PC-3 (cell line): ENCODE data around the gene PSORS1C1. TPM values are rescaled to one million over a fixed set of nuclear protein-coding genes. Genes with fewer than 3 reads are reported as not detected.

Source experiments
- ATAC-seq: fragments of 200-7000 bp; cut with Tn5 transposase; 2 replicates; pipeline ENCODE4 v1.9.1; 2020; ENCODE audit warnings: mild to moderate bottlenecking, moderate library complexity
- BruUV-seq: library from RNA; stranded (reverse); fragments of 400-500 nt; replicated peaks from 2 replicates; lab custom pipeline; 2021; lab: Mats Ljungman, UMichigan
- CTCF ChIA-PET: fragments of 300-600 bp; sonication (Branson Sonifier 250); formaldehyde crosslinking; loops from one replicate; lab custom pipeline; 2022; ENCODE audit warnings: antibody characterized with exemption; lab: Charles Lee
- POLR2A ChIA-PET: fragments of 300-600 bp; sonication (Branson Sonifier 250); formaldehyde crosslinking; loops from one replicate; lab custom pipeline; 2022; ENCODE audit warnings: antibody characterized with exemption; ENCODE audit not compliant: unreplicated experiment; lab: Charles Lee
- DNase-seq: peaks from one replicate; pipeline ENCODE4 v3.0.0-alpha.2; 2015
- H2AFZ ChIP-seq: fragments of 300-600 bp; sonication (generic); 2 replicates; pipeline ENCODE4 v1.6.0; 2016; ENCODE audit warnings: antibody characterized with exemption, low read length
- H3F3A ChIP-seq: fragments of 300-600 bp; sonication (generic); one replicate; pipeline ENCODE4 v1.6.0; 2017; ENCODE audit warnings: antibody characterized with exemption, low read length, control low read depth, mild to moderate bottlenecking; ENCODE audit not compliant: unreplicated experiment
- H3K27ac ChIP-seq: fragments of 300-600 bp; sonication (generic); 2 replicates; pipeline ENCODE4 v1.5.1; 2016; ENCODE audit warnings: mild to moderate bottlenecking, low read length
- H3K27me3 ChIP-seq: fragments of 300-600 bp; sonication (generic); 2 replicates; pipeline ENCODE4 v1.6.1; 2016; ENCODE audit warnings: low read length, mixed read lengths
- H3K36me3 ChIP-seq: fragments of 300-600 bp; sonication (generic); 2 replicates; pipeline ENCODE4 v1.6.1; 2016; ENCODE audit warnings: low read depth, mixed run types, low read length, mixed read lengths
- H3K4me1 ChIP-seq: fragments of 300-600 bp; sonication (generic); 2 replicates; pipeline ENCODE4 v1.5.1; 2016; ENCODE audit warnings: low read length; ENCODE audit not compliant: insufficient read depth
- H3K4me2 ChIP-seq: fragments of 300-600 bp; sonication (generic); 2 replicates; pipeline ENCODE4 v1.6.0; 2016; ENCODE audit warnings: low read length
- H3K4me3 ChIP-seq: fragments of 300-600 bp; sonication (generic); 2 replicates; pipeline ENCODE4 v1.5.1; 2016; ENCODE audit warnings: mild to moderate bottlenecking, low read length, mixed read lengths
- H3K79me2 ChIP-seq: fragments of 300-600 bp; sonication (generic); 2 replicates; pipeline ENCODE4 v1.6.1; 2017; ENCODE audit warnings: low read length, mixed read lengths
- H3K9ac ChIP-seq: fragments of 300-600 bp; sonication (generic); 2 replicates; pipeline ENCODE4 v1.6.0; 2016; ENCODE audit warnings: mild to moderate bottlenecking, low read length
- H3K9me2 ChIP-seq: fragments of 300-600 bp; sonication (generic); replicated peaks from 2 replicates; pipeline ENCODE4 v1.6.1; 2016; ENCODE audit warnings: mixed run types, low read length, mixed read lengths
- H3K9me3 ChIP-seq: fragments of 300-600 bp; sonication (generic); 2 replicates; pipeline ENCODE4 v1.6.1; 2016; ENCODE audit warnings: low read length, mixed read lengths
- H4K20me1 ChIP-seq: fragments of 300-600 bp; sonication (generic); 2 replicates; pipeline ENCODE4 v1.6.1; 2016; ENCODE audit warnings: low read length, mixed read lengths
- CTCF ChIP-seq: fragments of 300-600 bp; sonication (generic); conservative IDR thresholded peaks from 2 replicates; pipeline ENCODE4 v1.5.1; 2017; ENCODE audit warnings: antibody characterized with exemption, low read depth, mild to moderate bottlenecking, low read length
- EZH2 ChIP-seq: fragments of 300-600 bp; sonication (generic); IDR thresholded peaks from one replicate; pipeline ENCODE4 v1.6.1; 2017; ENCODE audit warnings: antibody characterized with exemption, mild to moderate bottlenecking, low read length; ENCODE audit not compliant: unreplicated experiment
- EZH2phosphoT487 ChIP-seq: fragments of 300-600 bp; sonication (generic); IDR thresholded peaks from 2 replicates; pipeline ENCODE4 v1.6.1; 2018; ENCODE audit warnings: mild to moderate bottlenecking, antibody characterized with exemption, low read length, borderline replicate concordance
- intact Hi-C: fragments of 100-400 bp; cut with micrococcal nuclease; formaldehyde crosslinking; loops from 2 replicates; pipeline ENCODE4 v1.9.0; 2023
- total RNA-seq: library from RNA; depleted of rRNA; stranded (reverse); fragments of >200 nt; gene quantifications from 2 replicates; pipeline ENCODE4 v1.2.3, GENCODE V29; 2014

Gene PSORS1C1
- total RNA-seq, 1 experiment from 2014 or later: 2.0 TPM

GRCh38 chr6:31171931-31172905 lies 57.6 kb downstream of the PSORS1C1 start:
- intact Hi-C loops: no loop called here
- H3K9me3 ChIP-seq: no peaks in the 10 kb centered on the region
- ChIA-PET CTCF (interaction anchor here (0.7 kb wide), 1 partner anchor 225 kb away, joined by 4 read pairs; no protein-coding TSS in a partner anchor), POLR2A (no interaction called here)
- no peaks in the 10 kb centered on the region for H3K36me3 ChIP-seq
- H3K27me3 ChIP-seq: no peaks in the 10 kb centered on the region
- DNase-seq (no peak), ATAC-seq (no peak)
- H3K9me2 ChIP-seq: no peaks in the 10 kb centered on the region
- H2AFZ ChIP-seq: no peak overlapping the region
- H3K4me3 ChIP-seq: no peak overlapping the region
- no peaks in the 10 kb centered on the region for H4K20me1 ChIP-seq
- BruUV-seq: no TSS peak
- TF ChIP-seq CTCF (no peak), EZH2phosphoT487 (no peak), EZH2 (no peak)
- H3F3A ChIP-seq: no peaks in the 10 kb centered on the region
- no peak overlapping the region for H3K4me2 ChIP-seq
- no peak overlapping the region for H3K9ac ChIP-seq
- H3K79me2 ChIP-seq: no peaks in the 10 kb centered on the region
- no peak overlapping the region for H3K27ac ChIP-seq
- peaks cover 5% of the 10 kb centered on the region for H3K4me1 ChIP-seq

DNA sequence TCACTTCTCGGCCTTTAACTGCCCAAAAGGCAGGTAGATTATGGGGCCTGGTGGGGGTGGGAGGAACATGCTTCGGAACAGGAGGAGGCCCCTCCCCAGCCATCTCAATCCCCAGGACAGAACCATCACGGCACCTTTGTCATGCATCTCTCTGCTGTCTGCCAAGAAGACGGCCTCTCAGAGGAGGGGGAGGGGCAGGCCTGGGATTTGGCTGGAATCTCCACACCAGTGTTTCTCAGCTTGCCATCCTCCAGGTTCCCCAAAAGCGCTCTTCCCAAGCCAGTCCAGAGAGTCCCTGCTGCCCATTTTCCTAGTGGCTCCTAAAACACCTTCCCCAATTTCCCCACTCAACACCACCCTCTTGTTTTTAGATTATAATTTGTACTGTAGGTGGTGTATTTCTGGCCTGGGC lies 58.4 kb downstream of the PSORS1C1 start:
- Histone ChIP-seq H3F3A (no peaks in the 10 kb centered on the region), H3K4me3 (no peak overlapping the region), H3K79me2 (no peaks in the 10 kb centered on the region), H3K27me3 (no peaks in the 10 kb centered on the region), H3K4me1 (peaks cover 5% of the 10 kb centered on the region), H3K9me2 (no peaks in the 10 kb centered on the region), H3K36me3 (no peaks in the 10 kb centered on the region), H3K9ac (no peak overlapping the region), H3K4me2 (no peak overlapping the region), H2AFZ (no peak overlapping the region), H4K20me1 (no peaks in the 10 kb centered on the region), H3K9me3 (no peaks in the 10 kb centered on the region), H3K27ac (no peak overlapping the region)
- ATAC-seq (no peak), DNase-seq (no peak)
- CTCF ChIA-PET: no interaction called here
- intact Hi-C loops: no loop called here
- BruUV-seq: no TSS peak
- POLR2A ChIA-PET: no interaction called here
- TF ChIP-seq EZH2phosphoT487 (no peak), CTCF (no peak), EZH2 (no peak)

GRCh38 chr6:31173406-31173805 lies 58.8 kb downstream of the PSORS1C1 start:
- CTCF ChIA-PET: no interaction called here
- Histone ChIP-seq H3K27me3 (no peaks in the 10 kb centered on the region), H2AFZ (no peak overlapping the region), H4K20me1 (no peaks in the 10 kb centered on the region), H3K9ac (no peak overlapping the region), H3K4me1 (peaks cover 5% of the 10 kb centered on the region), H3K36me3 (no peaks in the 10 kb centered on the region), H3K79me2 (no peaks in the 10 kb centered on the region), H3K4me2 (no peak overlapping the region), H3K9me3 (no peaks in the 10 kb centered on the region), H3K9me2 (no peaks in the 10 kb centered on the region), H3F3A (no peaks in the 10 kb centered on the region), H3K4me3 (no peak overlapping the region), H3K27ac (no peak overlapping the region)
- BruUV-seq: no TSS peak
- TF ChIP-seq EZH2phosphoT487 (no peak), CTCF (no peak), EZH2 (no peak)
- no peak for ATAC-seq
- POLR2A ChIA-PET: no interaction called here
- intact Hi-C loops: no loop called here
- DNase-seq: no peak
